H9 (cell line): ENCODE results near the gene KCNA3. TPM values are rescaled to one million over a fixed set of nuclear protein-coding genes. Genes with fewer than 3 reads are reported as not detected.

Source experiments
- DNase-seq: peaks from one replicate; pipeline ENCODE4 v3.0.0-alpha.2; 2017
- H2AFZ ChIP-seq: one replicate; pipeline ENCODE4 v1.6.1; 2013; ENCODE audit warnings: mild to moderate bottlenecking, low read length, control low read depth, moderate library complexity
- H2AK5ac ChIP-seq: 2 replicates; pipeline ENCODE4 v1.6.1; 2013; ENCODE audit warnings: low read length, control low read depth, mixed read lengths; ENCODE audit not compliant: insufficient read length
- H2BK120ac ChIP-seq: one replicate; pipeline ENCODE4 v1.6.1; 2013; ENCODE audit warnings: low read depth, mild to moderate bottlenecking, low read length, control low read depth, inconsistent platforms; ENCODE audit not compliant: poor library complexity, severe bottlenecking
- H2BK12ac ChIP-seq: 2 replicates; pipeline ENCODE4 v1.6.1; 2013; ENCODE audit warnings: low read length, control low read depth, mixed read lengths, low read depth; ENCODE audit not compliant: insufficient read length
- H2BK15ac ChIP-seq: 2 replicates; pipeline ENCODE4 v1.6.1; 2013; ENCODE audit warnings: low read depth, low read length, control low read depth
- H2BK20ac ChIP-seq: one replicate; pipeline ENCODE4 v1.6.1; 2013; ENCODE audit warnings: low read depth, mild to moderate bottlenecking, low read length, control low read depth, inconsistent platforms; ENCODE audit not compliant: poor library complexity, severe bottlenecking
- H2BK5ac ChIP-seq: 2 replicates; pipeline ENCODE4 v1.6.1; 2013; ENCODE audit warnings: low read length, control low read depth, mixed read lengths; ENCODE audit not compliant: insufficient read length
- H3K14ac ChIP-seq: 2 replicates; pipeline ENCODE4 v1.6.1; 2013; ENCODE audit warnings: low read length, control low read depth; ENCODE audit not compliant: insufficient read depth
- H3K18ac ChIP-seq: 2 replicates; pipeline ENCODE4 v1.6.1; 2013; ENCODE audit warnings: low read depth, mild to moderate bottlenecking, mixed read lengths, low read length, control low read depth; ENCODE audit not compliant: insufficient read length
- H3K23ac ChIP-seq: 2 replicates; pipeline ENCODE4 v1.6.1; 2013; ENCODE audit warnings: low read length, control low read depth, mixed read lengths, low read depth; ENCODE audit not compliant: insufficient read length
- H3K23me2 ChIP-seq: 2 replicates; pipeline ENCODE4 v1.6.1; 2013; ENCODE audit warnings: low read depth, mild to moderate bottlenecking, mixed read lengths, low read length, control low read depth; ENCODE audit not compliant: insufficient read length, poor library complexity, severe bottlenecking
- H3K27ac ChIP-seq: 2 replicates; pipeline ENCODE4 v1.5.1; 2013; ENCODE audit warnings: low read length, control low read depth, mixed read lengths, low read depth; ENCODE audit not compliant: insufficient read length
- H3K27me3 ChIP-seq: 2 replicates; pipeline ENCODE4 v1.6.1; 2013; ENCODE audit warnings: low read length, control low read depth, inconsistent platforms; ENCODE audit not compliant: insufficient read depth
- H3K4ac ChIP-seq: 2 replicates; pipeline ENCODE4 v1.6.1; 2013; ENCODE audit warnings: low read depth, mild to moderate bottlenecking, control low read depth, inconsistent platforms, low read length, moderate library complexity
- H3K4me1 ChIP-seq: 2 replicates; pipeline ENCODE4 v1.6.1; 2013; ENCODE audit warnings: low read length, control low read depth, inconsistent platforms; ENCODE audit not compliant: insufficient read depth
- H3K4me2 ChIP-seq: 2 replicates; pipeline ENCODE4 v1.6.1; 2013; ENCODE audit warnings: low read length, control low read depth, mixed read lengths; ENCODE audit not compliant: insufficient read length, insufficient read depth
- H3K56ac ChIP-seq: 2 replicates; pipeline ENCODE4 v1.6.1; 2013; ENCODE audit warnings: low read depth, mild to moderate bottlenecking, mixed read lengths, low read length, control low read depth; ENCODE audit not compliant: insufficient read length
- H3K79me1 ChIP-seq: 2 replicates; pipeline ENCODE4 v1.6.1; 2013; ENCODE audit warnings: low read depth, mild to moderate bottlenecking, moderate library complexity, low read length, control low read depth, inconsistent platforms; ENCODE audit not compliant: insufficient read depth, poor library complexity, severe bottlenecking
- H3K79me2 ChIP-seq: 2 replicates; pipeline ENCODE4 v1.6.1; 2013; ENCODE audit warnings: low read length, control low read depth, inconsistent platforms; ENCODE audit not compliant: insufficient read depth
- H3K9ac ChIP-seq: 2 replicates; pipeline ENCODE4 v1.6.1; 2013; ENCODE audit warnings: low read length, control low read depth, mixed read lengths; ENCODE audit not compliant: insufficient read length; ENCODE audit errors: extremely low read depth
- H3K9me3 ChIP-seq: one replicate; pipeline ENCODE4 v1.6.1; 2013; ENCODE audit warnings: low read depth, low read length, inconsistent platforms; ENCODE audit not compliant: control insufficient read depth
- H3T11ph ChIP-seq: one replicate; pipeline ENCODE4 v1.6.1; 2013; ENCODE audit warnings: mild to moderate bottlenecking, low read length, control low read depth, inconsistent platforms
- H4K20me1 ChIP-seq: one replicate; pipeline ENCODE4 v1.6.1; 2013; ENCODE audit not compliant: control insufficient read depth, insufficient read length, insufficient read depth
- H4K5ac ChIP-seq: 2 replicates; pipeline ENCODE4 v1.6.1; 2013; ENCODE audit warnings: low read depth, mild to moderate bottlenecking, mixed read lengths, low read length, control low read depth; ENCODE audit not compliant: insufficient read length
- H4K8ac ChIP-seq: replicated peaks from 2 replicates; pipeline ENCODE4 v1.6.1; 2013; ENCODE audit warnings: low read length, control low read depth, mixed read lengths, low read depth; ENCODE audit not compliant: insufficient read length
- H4K91ac ChIP-seq: 2 replicates; pipeline ENCODE4 v1.6.1; 2013; ENCODE audit warnings: low read depth, mild to moderate bottlenecking, moderate library complexity, mixed read lengths, low read length, control low read depth; ENCODE audit not compliant: insufficient read length
- H3K27ac Mint-ChIP-seq, 3 experiments: 2 replicates in 2 of 3; 3 replicates in 1 of 3; pipeline ENCODE4 v1.8.0; 2020 to 2021; ENCODE audit warnings: mixed read lengths in 3 of 3, mild to moderate bottlenecking in 1 of 3, moderate library complexity in 1 of 3
- H3K27me3 Mint-ChIP-seq: 2 replicates; pipeline ENCODE4 v1.8.0; 2021; ENCODE audit warnings: low read depth, mild to moderate bottlenecking, moderate library complexity, mixed read lengths
- H3K36me3 Mint-ChIP-seq, 3 experiments: 2 replicates in 2 of 3; 3 replicates in 1 of 3; pipeline ENCODE4 v1.8.0; 2020 to 2021; ENCODE audit warnings: low read depth in 3 of 3, mixed read lengths in 3 of 3; ENCODE audit not compliant: insufficient read depth in 1 of 3
- H3K4me1 Mint-ChIP-seq, 2 experiments: 2 replicates each; pipeline ENCODE4 v1.8.0; 2020; ENCODE audit warnings: mixed read lengths in 2 of 2
- H3K4me3 Mint-ChIP-seq, 2 experiments: 2 replicates in 1 of 2; 3 replicates in 1 of 2; pipeline ENCODE4 v1.8.0; 2020 to 2021; ENCODE audit warnings: mild to moderate bottlenecking in 2 of 2, mixed read lengths in 2 of 2, moderate library complexity in 1 of 2
- H3K9me3 Mint-ChIP-seq, 2 experiments: 2 replicates in 1 of 2; 3 replicates in 1 of 2; pipeline ENCODE4 v1.8.0; 2020; ENCODE audit warnings: mild to moderate bottlenecking in 2 of 2, mixed read lengths in 2 of 2, moderate library complexity in 1 of 2
- WGBS: extraction: QIAGEN DNeasy Blood & Tissue Kit; methylation state at CpG from one replicate; pipeline ENCODE4 v1.1.7; 2013; ENCODE audit warnings: missing lambda C conversion rate, low lambda C conversion rate, mixed read lengths; ENCODE audit not compliant: insufficient read length; ENCODE audit errors: extremely low coverage; 5-methylcytosine and 5-hydroxymethylcytosine counted together
- total RNA-seq: library from RNA; stranded (reverse); gene quantifications from 2 replicates; pipeline ENCODE4 v1.2.1, GENCODE V29; 2021
- TF ChIP-seq, protein P1 (sequence below): fragments of 200-600 bp; sonication (generic); conservative IDR thresholded peaks from 3 replicates; pipeline ENCODE4 v1.8.0; 2021; ENCODE audit warnings: antibody characterized with exemption, mild to moderate bottlenecking

KCNA3 gene
- total RNA-seq, 1 experiment from 2014 or later, result 0.92 TPM

DNA sequence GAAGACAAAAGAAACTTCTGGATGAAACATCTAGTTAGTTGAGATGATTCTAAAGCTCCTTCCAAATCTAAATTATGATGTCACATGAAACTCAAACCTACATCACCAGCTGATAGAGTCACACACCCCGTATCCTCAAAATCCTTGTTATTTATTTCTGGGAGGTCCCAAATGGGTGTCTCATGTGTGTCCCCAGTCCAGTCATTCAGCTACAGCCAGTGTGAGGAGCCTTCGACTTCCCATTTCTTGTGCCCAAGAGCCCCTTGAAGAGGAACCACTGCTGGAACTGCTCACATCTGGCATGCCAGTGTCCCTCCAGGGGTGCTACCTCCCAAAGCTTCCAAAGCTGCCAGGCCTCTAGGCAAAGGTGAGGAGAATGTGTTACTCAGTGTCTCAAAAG is 32.5 kb upstream of the KCNA3 start:
- no peaks in the 10 kb centered on the region for H3K4me1 ChIP-seq
- H2BK20ac ChIP-seq, result no peak overlapping the region
- H4K20me1 ChIP-seq, result no peaks in the 10 kb centered on the region
- H3K27me3 Mint-ChIP-seq, result peaks cover 5% of the 10 kb centered on the region; the same call in 1 of the 2 replicates
- DNase-seq, result no peak
- H2AFZ ChIP-seq, result no peak overlapping the region
- H3K23me2 ChIP-seq, result no peaks in the 10 kb centered on the region
- H3K4me3 Mint-ChIP-seq, result no peak overlapping the region
- H3K56ac ChIP-seq, result no peak overlapping the region
- H2BK15ac ChIP-seq, result no peak overlapping the region
- H3K27me3 ChIP-seq, result no peaks in the 10 kb centered on the region
- no peak overlapping the region for H3K27ac Mint-ChIP-seq
- no peaks in the 10 kb centered on the region; a peak in 1 of 7 replicates for H3K36me3 Mint-ChIP-seq
- no peak overlapping the region for H3K18ac ChIP-seq
- no peak overlapping the region for H3K27ac ChIP-seq
- peaks cover 14 to 17% of the 10 kb centered on the region in 2 experiments for H3K4me1 Mint-ChIP-seq
- H2BK5ac ChIP-seq, result no peak overlapping the region
- TF ChIP-seq, protein P1, sequence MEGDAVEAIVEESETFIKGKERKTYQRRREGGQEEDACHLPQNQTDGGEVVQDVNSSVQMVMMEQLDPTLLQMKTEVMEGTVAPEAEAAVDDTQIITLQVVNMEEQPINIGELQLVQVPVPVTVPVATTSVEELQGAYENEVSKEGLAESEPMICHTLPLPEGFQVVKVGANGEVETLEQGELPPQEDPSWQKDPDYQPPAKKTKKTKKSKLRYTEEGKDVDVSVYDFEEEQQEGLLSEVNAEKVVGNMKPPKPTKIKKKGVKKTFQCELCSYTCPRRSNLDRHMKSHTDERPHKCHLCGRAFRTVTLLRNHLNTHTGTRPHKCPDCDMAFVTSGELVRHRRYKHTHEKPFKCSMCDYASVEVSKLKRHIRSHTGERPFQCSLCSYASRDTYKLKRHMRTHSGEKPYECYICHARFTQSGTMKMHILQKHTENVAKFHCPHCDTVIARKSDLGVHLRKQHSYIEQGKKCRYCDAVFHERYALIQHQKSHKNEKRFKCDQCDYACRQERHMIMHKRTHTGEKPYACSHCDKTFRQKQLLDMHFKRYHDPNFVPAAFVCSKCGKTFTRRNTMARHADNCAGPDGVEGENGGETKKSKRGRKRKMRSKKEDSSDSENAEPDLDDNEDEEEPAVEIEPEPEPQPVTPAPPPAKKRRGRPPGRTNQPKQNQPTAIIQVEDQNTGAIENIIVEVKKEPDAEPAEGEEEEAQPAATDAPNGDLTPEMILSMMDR, result no peak
- H4K5ac ChIP-seq, result no peak overlapping the region
- H3K14ac ChIP-seq, result no peak overlapping the region
- no peak overlapping the region for H2BK120ac ChIP-seq
- H3K9me3 Mint-ChIP-seq, result peaks cover 0 to 2% of the 10 kb centered on the region in 2 experiments; a peak in 1 of 5 replicates
- no peak overlapping the region for H3T11ph ChIP-seq
- no CpG with 5 or more reads among the region's 2 CpGs for WGBS
- H2BK12ac ChIP-seq, result no peak overlapping the region
- H3K4me2 ChIP-seq, result no peak overlapping the region
- H3K9ac ChIP-seq, result no peak overlapping the region
- H3K79me2 ChIP-seq, result no peaks in the 10 kb centered on the region; the same call in 1 of the 2 replicates
- H3K4ac ChIP-seq, result no peak overlapping the region
- H4K8ac ChIP-seq, result no peak overlapping the region
- no peak overlapping the region for H4K91ac ChIP-seq
- H3K9me3 ChIP-seq, result no peaks in the 10 kb centered on the region
- no peaks in the 10 kb centered on the region for H3K79me1 ChIP-seq
- no peak overlapping the region for H2AK5ac ChIP-seq
- H3K23ac ChIP-seq, result no peak overlapping the region
